Measurements from ENCODE around the gene PPFIBP2. TPM values are rescaled to one million over a fixed set of nuclear protein-coding genes. Genes with fewer than 3 reads are reported as not detected.

The PPFIBP2 gene
- total and polyA plus RNA-seq, 8 donors, result 28.1 to 153 (median 71.9) TPM

- Histone ChIP-seq H3K27me3 (no peaks in the 10 kb centered on the region), H3K4me1 (peaks cover 9 to 38% (median 28%) of the 10 kb centered on the region in 4 donors), H3K4me3 (no peak overlapping the region), H3K36me3 (no peaks in the 10 kb centered on the region), H3K27ac (peak overlapping the region in 2 of 5 donors; percentile 39 to 48), H3K9me3 (no peaks in the 10 kb centered on the region)
- no peak for DNase-seq
- intact Hi-C loops (cut with DNase I; ENCODE audit: low total_unique reads), result no loop called here
- no peak for TF ChIP-seq POLR2A (IDR thresholded peaks at IDR 0.05)
- 79 to 93% (median 90%) methylated on average over 3 of the region's 3 CpGs for WGBS, 5 donors
These were observed 69.4 kb downstream of the PPFIBP2 start for GRCh38 chr11:7583248-7583647.

DNA sequence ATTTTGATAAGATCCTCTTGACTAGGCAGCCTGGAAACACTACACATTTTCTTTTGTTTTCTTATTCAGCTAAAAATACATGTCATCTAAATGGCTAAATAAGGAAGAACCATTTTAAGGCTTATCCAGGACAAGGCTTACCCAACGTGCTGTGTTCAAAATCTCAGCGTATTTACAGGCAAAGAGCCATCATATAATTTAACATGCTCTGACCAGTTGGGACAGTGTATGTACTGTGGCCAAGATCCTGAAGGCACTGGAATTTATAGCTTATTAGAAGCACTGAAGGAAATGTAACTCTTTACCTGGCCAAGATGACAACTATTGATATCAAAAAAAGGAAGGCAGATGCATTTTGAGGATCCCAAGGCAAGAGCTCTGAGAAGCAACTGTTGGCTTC, 71.1 kb downstream of the PPFIBP2 start:
- H3K4me3 ChIP-seq, result no peak overlapping the region

DNA sequence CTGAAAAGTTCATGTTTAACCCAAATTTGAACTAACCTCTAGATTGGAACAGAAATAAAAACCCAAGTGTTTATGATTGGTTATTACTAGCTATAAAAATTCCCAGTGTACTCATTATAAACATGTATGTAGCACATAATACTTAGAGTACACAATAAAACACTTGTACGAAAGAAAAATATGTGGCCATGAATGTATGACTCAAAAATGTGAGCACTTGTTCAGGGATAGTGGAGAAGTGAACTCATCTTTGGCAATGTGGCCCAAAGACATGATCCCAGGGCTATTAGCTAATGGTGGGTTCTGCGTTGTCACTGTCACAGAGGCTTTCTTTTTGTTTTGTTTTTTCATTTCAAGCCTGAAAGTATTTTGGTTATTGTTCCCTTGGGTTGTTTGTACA, 72.0 kb downstream of the PPFIBP2 start:
- no peaks in the 10 kb centered on the region for H3K27me3 ChIP-seq
- no peaks in the 10 kb centered on the region for H3K36me3 ChIP-seq
- WGBS, 5 donors, result 81 to 88% (median 85%) methylated on average over 2 of the region's 2 CpGs
- H3K4me1 ChIP-seq, result peaks cover 0 to 16% (median 11%) of the 10 kb centered on the region in 4 donors
- H3K4me3 ChIP-seq, result no peak overlapping the region
- intact Hi-C loops (cut with DNase I; ENCODE audit: low total_unique reads), result no loop called here
- DNase-seq, result no peak
- no peak overlapping the region for H3K27ac ChIP-seq
- no peak for TF ChIP-seq POLR2AphosphoS5 (IDR thresholded peaks at IDR 0.05)
- no peaks in the 10 kb centered on the region for H3K9me3 ChIP-seq

More for the DNA sequence above, 71.1 kb downstream of the PPFIBP2 start:
- Histone ChIP-seq H3K27me3 (no peaks in the 10 kb centered on the region), H3K27ac (no peak overlapping the region), H3K4me1 (peaks cover 3 to 24% (median 13%) of the 10 kb centered on the region in 4 donors), H3K9me3 (no peaks in the 10 kb centered on the region), H3K36me3 (no peaks in the 10 kb centered on the region)
- DNase-seq, result no peak
- intact Hi-C loops (cut with DNase I; ENCODE audit: low total_unique reads), result no loop called here
- WGBS, 5 donors, result 45 to 74% (median 63%) methylated on average over 2 of the region's 2 CpGs
- TF ChIP-seq, protein P1, sequence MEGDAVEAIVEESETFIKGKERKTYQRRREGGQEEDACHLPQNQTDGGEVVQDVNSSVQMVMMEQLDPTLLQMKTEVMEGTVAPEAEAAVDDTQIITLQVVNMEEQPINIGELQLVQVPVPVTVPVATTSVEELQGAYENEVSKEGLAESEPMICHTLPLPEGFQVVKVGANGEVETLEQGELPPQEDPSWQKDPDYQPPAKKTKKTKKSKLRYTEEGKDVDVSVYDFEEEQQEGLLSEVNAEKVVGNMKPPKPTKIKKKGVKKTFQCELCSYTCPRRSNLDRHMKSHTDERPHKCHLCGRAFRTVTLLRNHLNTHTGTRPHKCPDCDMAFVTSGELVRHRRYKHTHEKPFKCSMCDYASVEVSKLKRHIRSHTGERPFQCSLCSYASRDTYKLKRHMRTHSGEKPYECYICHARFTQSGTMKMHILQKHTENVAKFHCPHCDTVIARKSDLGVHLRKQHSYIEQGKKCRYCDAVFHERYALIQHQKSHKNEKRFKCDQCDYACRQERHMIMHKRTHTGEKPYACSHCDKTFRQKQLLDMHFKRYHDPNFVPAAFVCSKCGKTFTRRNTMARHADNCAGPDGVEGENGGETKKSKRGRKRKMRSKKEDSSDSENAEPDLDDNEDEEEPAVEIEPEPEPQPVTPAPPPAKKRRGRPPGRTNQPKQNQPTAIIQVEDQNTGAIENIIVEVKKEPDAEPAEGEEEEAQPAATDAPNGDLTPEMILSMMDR (IDR thresholded peaks at IDR 0.05), result no peak
- no peak for TF ChIP-seq POLR2A (IDR thresholded peaks at IDR 0.05)

GRCh38 chr11:7586376-7586775, 72.6 kb downstream of the PPFIBP2 start:
- H3K27me3 ChIP-seq, result no peaks in the 10 kb centered on the region
- H3K27ac ChIP-seq, result no peak overlapping the region
- no peaks in the 10 kb centered on the region for H3K36me3 ChIP-seq
- peaks cover 0 to 16% (median 7%) of the 10 kb centered on the region in 4 donors for H3K4me1 ChIP-seq
- intact Hi-C loops (cut with DNase I; ENCODE audit: low total_unique reads), result no loop called here
- no peak for DNase-seq
- no peak overlapping the region for H3K4me3 ChIP-seq
- WGBS, 5 donors, result 38 to 66% (median 42%) methylated on average over 2 of the region's 2 CpGs
- H3K9me3 ChIP-seq, result no peaks in the 10 kb centered on the region
- TF ChIP-seq POLR2A (IDR thresholded peaks at IDR 0.05), result no peak
- no peak for TF ChIP-seq EP300 (IDR thresholded peaks at IDR 0.05)
- TF ChIP-seq, protein P1 (IDR thresholded peaks at IDR 0.05), result no peak
- no peak for TF ChIP-seq POLR2AphosphoS5 (IDR thresholded peaks at IDR 0.05)

DNA sequence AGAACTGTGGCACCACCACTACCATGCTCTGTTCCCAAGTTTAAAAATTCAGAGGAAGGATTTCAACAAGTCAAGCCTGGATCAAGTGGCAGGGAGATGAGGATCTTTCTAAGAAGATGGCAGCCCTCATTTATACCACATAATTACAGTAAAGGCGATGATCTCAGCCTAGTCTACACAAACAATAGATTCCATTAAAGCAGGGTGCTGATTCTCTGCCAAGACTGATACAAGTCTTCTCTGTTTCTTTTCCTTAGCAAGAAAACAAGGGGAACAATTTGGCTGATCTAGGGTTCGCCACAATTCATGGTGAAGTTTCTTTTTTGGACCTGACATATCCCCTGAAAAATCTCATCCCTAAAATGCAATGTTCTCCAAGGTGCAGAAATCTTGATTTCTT, 73.9 kb downstream of the PPFIBP2 start:
- intact Hi-C loops (cut with DNase I; ENCODE audit: low total_unique reads), result no loop called here
- H3K4me3 ChIP-seq, result no peak overlapping the region
- H3K9me3 ChIP-seq, result no peaks in the 10 kb centered on the region
- no peaks in the 10 kb centered on the region for H3K27me3 ChIP-seq
- whole genome bisulfite sequencing, 5 donors, result 71 to 81% (median 75%) methylated on average over 2 of the region's 2 CpGs
- no peak for DNase-seq
- TF ChIP-seq POLR2A (IDR thresholded peaks at IDR 0.05), result no peak
- no peak for TF ChIP-seq POLR2AphosphoS5 (IDR thresholded peaks at IDR 0.05)
- TF ChIP-seq, protein P1 (IDR thresholded peaks at IDR 0.05), result no peak
- TF ChIP-seq EP300 (IDR thresholded peaks at IDR 0.05), result no peak
- H3K4me1 ChIP-seq, result peaks cover 3 to 27% (median 15%) of the 10 kb centered on the region in 4 donors
- no peak overlapping the region for H3K27ac ChIP-seq
- no peaks in the 10 kb centered on the region for H3K36me3 ChIP-seq

Measured in stomach (tissue), 9 donors.